ENCODE data around the gene PCDH18. TPM values are rescaled to one million over a fixed set of nuclear protein-coding genes. Genes with fewer than 3 reads are reported as not detected.
"Not testable (repeated sequence)": the region's sequence is repeated elsewhere in the genome, so short reads cannot be mapped to it uniquely, and the experiment has no call there.

Gene PCDH18
- total RNA-seq, 5 donors from 2014 or later (not counting 1 experiment from before 2014, with no cell fraction given), result 0.03 to 0.43 (median 0.19) TPM; not detected in 1

DNA sequence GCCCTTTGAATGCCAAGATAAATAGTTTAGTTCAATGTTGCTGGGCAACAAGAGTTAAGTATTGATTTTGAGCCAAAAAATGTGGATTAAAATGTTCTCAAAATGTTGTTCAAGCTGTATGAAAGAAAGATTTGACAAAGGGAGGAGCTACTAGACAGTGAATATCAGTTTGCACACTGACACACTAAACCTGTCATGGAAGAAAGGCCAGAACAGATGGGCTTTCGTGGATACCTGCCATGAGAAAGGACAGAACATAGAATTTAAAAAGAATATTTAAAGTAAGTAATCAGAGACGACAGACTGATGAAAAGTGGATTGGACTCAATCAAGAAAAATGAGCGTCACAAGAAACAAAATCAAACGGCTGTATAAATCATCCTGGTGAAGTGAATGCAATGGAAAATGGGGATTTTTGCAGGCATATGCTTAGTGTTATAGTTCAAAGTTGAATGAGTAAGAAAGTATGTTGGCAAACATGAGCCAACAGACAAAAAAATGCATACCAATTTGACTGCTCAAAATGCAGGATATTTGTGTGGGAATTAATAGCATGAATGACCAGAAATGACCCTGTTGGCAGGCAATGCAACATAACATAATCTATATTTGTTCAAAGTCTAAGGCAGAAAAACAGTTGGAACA, 7.4 kb downstream of the PCDH18 start:
- POLR2A ChIA-PET, result interaction anchor here in 1 of 2 donors (0.7 kb wide), 1 partner anchor 170 kb away, joined by 4 read pairs; no protein-coding TSS in a partner anchor
- H3K27ac Mint-ChIP-seq, result no peak overlapping the region

DNA sequence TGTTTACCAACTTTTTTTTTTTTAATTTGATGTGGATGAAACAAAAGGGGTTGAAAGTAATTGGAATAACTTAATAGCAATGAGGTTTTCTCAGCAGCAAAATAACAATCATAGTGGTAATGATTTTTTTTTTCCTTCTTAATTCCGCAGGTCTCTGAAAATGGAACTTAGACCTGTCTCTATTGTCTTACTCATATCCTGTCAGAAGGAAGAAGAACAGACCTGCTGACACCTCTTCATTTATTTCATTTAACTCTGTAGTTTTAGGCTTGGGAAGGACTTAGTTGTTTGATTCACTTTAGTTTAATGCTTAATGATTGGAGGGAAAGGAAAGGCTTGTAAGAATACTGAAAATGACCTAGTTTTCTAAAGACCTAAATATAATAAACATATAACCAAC, 9.0 kb downstream of the PCDH18 start:
- Histone ChIP-seq H3K27ac (ENCODE audit: low read length) (no peak overlapping the region), H3K4me1 (ENCODE audit: control insufficient read depth in 1 of 2, extremely low read depth in 1 of 2, insufficient read depth in 2 of 2, low read length in 2 of 2) (no peaks in the 10 kb centered on the region), H3K36me3 (ENCODE audit: control insufficient read depth in 2 of 2, extremely low read depth in 1 of 2, insufficient read depth in 1 of 2, low read length in 1 of 2) (no peaks in the 10 kb centered on the region), H3K27me3 (replicated peaks in 1 of 2; ENCODE audit: control insufficient read depth in 2 of 2, extremely low read depth in 1 of 2, insufficient read depth in 2 of 2, low read length in 1 of 2) (no peaks in the 10 kb centered on the region), H3K9me3 (no peaks in the 10 kb centered on the region), H3K4me3 (ENCODE audit: control insufficient read depth in 1 of 2, extremely low read depth in 1 of 2, low read length in 1 of 2) (no peak overlapping the region)
- H3K4me1 Mint-ChIP-seq, result no peaks in the 10 kb centered on the region
- H3K9me3 Mint-ChIP-seq, result no peaks in the 10 kb centered on the region
- no CpG with 5 or more reads among the region's 1 CpG for WGBS (ENCODE audit: insufficient coverage)
- POLR2A ChIA-PET, result no interaction called here
- no peaks in the 10 kb centered on the region for H3K36me3 Mint-ChIP-seq
- no peak overlapping the region for H3K27ac Mint-ChIP-seq
- H3K27me3 Mint-ChIP-seq, result no peaks in the 10 kb centered on the region
- no peak for DNase-seq
- no peak overlapping the region for H3K4me3 Mint-ChIP-seq
- ATAC-seq (replicated peaks in 1 of 4), result no peak
- CTCF ChIA-PET, result no interaction called here

More for the DNA sequence above, 7.4 kb downstream of the PCDH18 start:
- H3K36me3 Mint-ChIP-seq, result no peaks in the 10 kb centered on the region
- H3K27me3 Mint-ChIP-seq, result no peaks in the 10 kb centered on the region
- WGBS (ENCODE audit: insufficient coverage), result 74% methylated on average over 3 of the region's 4 CpGs
- ATAC-seq (replicated peaks in 1 of 4) (no peak), DNase-seq (no peak)
- no peaks in the 10 kb centered on the region for H3K9me3 Mint-ChIP-seq
- Histone ChIP-seq H3K9me3 (no peaks in the 10 kb centered on the region), H3K27ac (ENCODE audit: low read length) (no peak overlapping the region), H3K27me3 (replicated peaks in 1 of 2; ENCODE audit: control insufficient read depth in 2 of 2, extremely low read depth in 1 of 2, insufficient read depth in 2 of 2, low read length in 1 of 2) (no peaks in the 10 kb centered on the region), H3K4me1 (ENCODE audit: control insufficient read depth in 1 of 2, extremely low read depth in 1 of 2, insufficient read depth in 2 of 2, low read length in 2 of 2) (no peaks in the 10 kb centered on the region), H3K4me3 (ENCODE audit: control insufficient read depth in 1 of 2, extremely low read depth in 1 of 2, low read length in 1 of 2) (no peak overlapping the region), H3K36me3 (ENCODE audit: control insufficient read depth in 2 of 2, extremely low read depth in 1 of 2, insufficient read depth in 1 of 2, low read length in 1 of 2) (no peaks in the 10 kb centered on the region)
- no peak overlapping the region for H3K4me3 Mint-ChIP-seq
- H3K4me1 Mint-ChIP-seq, result no peaks in the 10 kb centered on the region
- CTCF ChIA-PET, result no interaction called here

DNA sequence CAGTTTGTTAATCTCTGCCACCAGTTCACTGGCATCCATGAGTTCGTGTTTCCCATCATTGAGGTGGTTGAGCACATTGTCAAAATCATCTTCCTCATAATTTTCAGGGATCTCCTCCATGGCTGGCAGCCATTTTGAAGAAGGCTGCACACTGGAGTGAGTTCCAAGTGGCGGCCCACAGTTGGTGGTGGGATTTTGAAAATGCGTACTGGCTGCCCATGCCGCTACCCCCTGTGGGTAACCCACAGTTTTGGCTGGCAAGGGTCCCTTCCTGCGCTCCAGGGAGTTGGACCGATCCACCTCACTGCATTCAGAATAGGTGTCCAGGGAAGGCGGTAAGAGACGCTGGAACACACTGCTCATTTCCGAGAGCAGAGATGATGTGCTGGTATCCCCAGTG, 11.2 kb downstream of the PCDH18 start:
- no peaks in the 10 kb centered on the region for H3K4me1 Mint-ChIP-seq

DNA sequence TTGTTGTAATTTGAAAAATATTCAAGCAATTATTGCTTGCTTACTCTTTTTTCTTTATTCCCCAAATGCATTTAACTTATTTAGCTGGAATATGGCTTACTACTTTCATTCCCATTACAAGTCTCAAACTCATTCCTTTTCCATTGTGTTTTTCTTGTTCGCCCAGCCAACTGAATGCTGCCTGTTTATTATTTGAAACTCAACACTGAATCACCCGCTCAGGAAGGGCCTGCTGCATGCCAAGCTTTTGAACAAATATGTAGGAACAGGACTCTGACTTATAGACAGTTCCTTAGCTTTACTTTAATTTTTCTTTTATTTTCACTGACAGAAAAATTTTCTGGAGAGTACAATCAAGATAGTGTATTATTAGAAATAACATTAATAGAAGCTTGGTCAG, 12.9 kb downstream of the PCDH18 start:
- no peaks in the 10 kb centered on the region for H3K4me1 ChIP-seq (ENCODE audit: control insufficient read depth in 1 of 2, extremely low read depth in 1 of 2, insufficient read depth in 2 of 2, low read length in 2 of 2)
- DNase-seq (no peak), ATAC-seq (replicated peaks in 1 of 4) (no peak)
- no peak overlapping the region for H3K27ac ChIP-seq (ENCODE audit: low read length)
- H3K9me3 ChIP-seq, result no peaks in the 10 kb centered on the region
- no peaks in the 10 kb centered on the region for H3K36me3 ChIP-seq (ENCODE audit: control insufficient read depth in 2 of 2, extremely low read depth in 1 of 2, insufficient read depth in 1 of 2, low read length in 1 of 2)
- Mint-ChIP-seq H3K4me3 (no peak overlapping the region), H3K27me3 (no peaks in the 10 kb centered on the region), H3K4me1 (no peaks in the 10 kb centered on the region), H3K36me3 (no peaks in the 10 kb centered on the region), H3K27ac (no peak overlapping the region), H3K9me3 (peaks cover 0 to 4% (median 0%) of the 10 kb centered on the region in 3 donors)
- no peaks in the 10 kb centered on the region for H3K27me3 ChIP-seq (replicated peaks in 1 of 2; ENCODE audit: control insufficient read depth in 2 of 2, extremely low read depth in 1 of 2, insufficient read depth in 2 of 2, low read length in 1 of 2)
- ChIA-PET POLR2A (interaction anchor here in 1 of 2 donors (0.6 kb wide), 1 partner anchor 19 kb away, joined by 7 read pairs; no protein-coding TSS in a partner anchor), CTCF (no interaction called here)
- no peak overlapping the region for H3K4me3 ChIP-seq (ENCODE audit: control insufficient read depth in 1 of 2, extremely low read depth in 1 of 2, low read length in 1 of 2)
- 100% methylated on average over 1 of the region's 2 CpGs for WGBS (ENCODE audit: insufficient coverage)

More for the DNA sequence above, 11.2 kb downstream of the PCDH18 start:
- Histone ChIP-seq H3K4me1 (ENCODE audit: control insufficient read depth in 1 of 2, extremely low read depth in 1 of 2, insufficient read depth in 2 of 2, low read length in 2 of 2) (no peaks in the 10 kb centered on the region), H3K27me3 (replicated peaks in 1 of 2; ENCODE audit: control insufficient read depth in 2 of 2, extremely low read depth in 1 of 2, insufficient read depth in 2 of 2, low read length in 1 of 2) (no peaks in the 10 kb centered on the region), H3K36me3 (ENCODE audit: control insufficient read depth in 2 of 2, extremely low read depth in 1 of 2, insufficient read depth in 1 of 2, low read length in 1 of 2) (no peaks in the 10 kb centered on the region), H3K4me3 (ENCODE audit: control insufficient read depth in 1 of 2, extremely low read depth in 1 of 2, low read length in 1 of 2) (no peak overlapping the region), H3K27ac (ENCODE audit: low read length) (no peak overlapping the region), H3K9me3 (no peaks in the 10 kb centered on the region)
- 90% methylated on average over 4 of the region's 9 CpGs for WGBS (ENCODE audit: insufficient coverage)
- Mint-ChIP-seq H3K4me3 (no peak overlapping the region), H3K9me3 (no peaks in the 10 kb centered on the region), H3K27ac (no peak overlapping the region), H3K27me3 (no peaks in the 10 kb centered on the region), H3K36me3 (no peaks in the 10 kb centered on the region)
- ATAC-seq (replicated peaks in 1 of 4), result no peak
- ChIA-PET POLR2A (no interaction called here), CTCF (no interaction called here)
- no peak for DNase-seq

DNA sequence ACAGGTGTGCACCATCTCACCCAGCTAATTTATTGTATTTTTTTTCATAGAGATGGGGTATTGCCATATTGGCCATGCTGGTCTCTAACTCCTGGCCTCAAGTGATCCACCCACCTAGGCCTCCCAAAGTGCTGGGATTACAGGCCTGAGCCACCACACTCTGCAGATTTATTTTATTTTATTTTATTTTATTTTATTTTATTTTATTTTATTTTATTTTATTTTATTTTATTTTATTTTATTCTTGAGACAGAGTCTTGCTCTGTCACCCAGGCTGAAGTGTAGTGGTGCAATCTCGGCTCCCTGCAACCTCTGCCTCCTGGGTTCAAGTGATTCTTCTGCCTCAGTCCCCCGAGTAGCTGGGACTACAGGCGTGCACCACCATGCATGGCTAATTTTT, 15.0 kb downstream of the PCDH18 start:
- H3K4me1 Mint-ChIP-seq; H3K27ac ChIP-seq (ENCODE audit: low read length); H3K36me3 ChIP-seq (ENCODE audit: control insufficient read depth in 2 of 2, extremely low read depth in 1 of 2, insufficient read depth in 1 of 2, low read length in 1 of 2); H3K4me1 ChIP-seq (ENCODE audit: control insufficient read depth in 1 of 2, extremely low read depth in 1 of 2, insufficient read depth in 2 of 2, low read length in 2 of 2); ATAC-seq (replicated peaks in 1 of 4); H3K9me3 ChIP-seq; H3K27me3 ChIP-seq (replicated peaks in 1 of 2; ENCODE audit: control insufficient read depth in 2 of 2, extremely low read depth in 1 of 2, insufficient read depth in 2 of 2, low read length in 1 of 2); POLR2A ChIA-PET; CTCF ChIA-PET; H3K27ac Mint-ChIP-seq; H3K4me3 ChIP-seq (ENCODE audit: control insufficient read depth in 1 of 2, extremely low read depth in 1 of 2, low read length in 1 of 2); H3K4me3 Mint-ChIP-seq; H3K9me3 Mint-ChIP-seq; H3K36me3 Mint-ChIP-seq; H3K27me3 Mint-ChIP-seq; DNase-seq: not testable (repeated sequence)
- WGBS (ENCODE audit: insufficient coverage), result 80% methylated on average over 1 of the region's 3 CpGs

DNA sequence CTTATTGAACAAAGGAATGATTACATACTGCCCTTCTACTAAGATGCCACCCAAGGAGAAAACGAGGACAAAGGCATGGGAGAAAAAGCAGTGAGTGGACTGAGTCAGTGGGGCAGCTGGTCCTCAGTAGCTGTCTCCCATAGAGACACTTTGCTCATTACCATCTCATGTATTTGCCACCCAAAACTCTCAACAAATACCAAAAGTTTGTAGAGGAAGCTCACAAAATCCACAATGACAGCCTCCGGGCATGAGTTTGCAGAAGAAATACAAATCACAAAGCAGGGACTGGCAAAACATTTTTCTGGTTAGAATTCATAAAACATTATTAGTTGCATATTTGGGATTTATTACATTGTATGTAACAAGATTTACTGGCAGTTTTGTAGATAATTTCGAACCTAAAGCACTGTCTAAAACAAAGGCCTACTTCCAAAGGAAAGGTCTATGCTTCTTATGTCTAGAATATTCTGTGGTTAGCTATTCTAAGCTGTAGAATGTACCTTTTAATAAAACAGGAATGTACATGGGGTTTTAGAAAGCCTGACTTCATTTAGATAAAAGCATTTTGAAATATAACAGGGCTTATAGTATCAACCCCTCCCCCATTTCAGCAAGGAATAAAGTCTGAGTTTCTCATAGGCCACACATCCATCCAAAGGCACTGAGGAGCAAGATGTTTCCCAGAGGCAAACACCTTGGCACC, 17.7 kb downstream of the PCDH18 start:
- no peak overlapping the region for H3K4me3 Mint-ChIP-seq
- Histone ChIP-seq H3K4me3 (ENCODE audit: control insufficient read depth in 1 of 2, extremely low read depth in 1 of 2, low read length in 1 of 2) (no peak overlapping the region), H3K27me3 (replicated peaks in 1 of 2; ENCODE audit: control insufficient read depth in 2 of 2, extremely low read depth in 1 of 2, insufficient read depth in 2 of 2, low read length in 1 of 2) (no peaks in the 10 kb centered on the region), H3K27ac (ENCODE audit: low read length) (no peak overlapping the region), H3K36me3 (ENCODE audit: control insufficient read depth in 2 of 2, extremely low read depth in 1 of 2, insufficient read depth in 1 of 2, low read length in 1 of 2) (no peaks in the 10 kb centered on the region), H3K9me3 (no peaks in the 10 kb centered on the region), H3K4me1 (ENCODE audit: control insufficient read depth in 1 of 2, extremely low read depth in 1 of 2, insufficient read depth in 2 of 2, low read length in 2 of 2) (no peaks in the 10 kb centered on the region)
- peaks cover 4 to 7% (median 6%) of the 10 kb centered on the region in 3 donors for H3K9me3 Mint-ChIP-seq
- ChIA-PET POLR2A (no interaction called here), CTCF (no interaction called here)
- H3K36me3 Mint-ChIP-seq, result no peaks in the 10 kb centered on the region
- ATAC-seq (replicated peaks in 1 of 4) (no peak), DNase-seq (no peak)
- H3K27me3 Mint-ChIP-seq, result no peaks in the 10 kb centered on the region
- no CpG with 5 or more reads among the region's 3 CpGs for WGBS (ENCODE audit: insufficient coverage)
- no peaks in the 10 kb centered on the region for H3K4me1 Mint-ChIP-seq
- no peak overlapping the region for H3K27ac Mint-ChIP-seq

Measured in T-cell (primary cell).